ENCODE data around the gene CCDC73. TPM values are rescaled to one million over a fixed set of nuclear protein-coding genes. Genes with fewer than 3 reads are reported as not detected.
A peak's percentile ranks its signal among the peaks of the same experiment; 100 is the strongest.

CCDC73 gene
- total RNA-seq, 1 experiment from 2014 or later = not detected

- H3K9me3 ChIP-seq = no peaks in the 10 kb centered on the region
- H3K4me3 ChIP-seq = peak within 1 kb of the TSS; percentile 88
- H3K36me3 ChIP-seq = peaks cover 24% of the 10 kb centered on the region
- DNase-seq = peak; percentile 93
- no peaks in the 10 kb centered on the region for H3K27me3 ChIP-seq
Measured at GRCh38 chr11:32583459-32584271, 210.8 kb downstream of the CCDC73 start, which contains the start of gene EIF3M. TSS of gene EIF3M (plus strand) at chr11:32583831. CDS start at chr11:32583888, 57 bp downstream.

- Histone ChIP-seq H3K36me3 (peaks cover 10% of the 10 kb centered on the region), H3K4me3 (no peak overlapping the region), H3K27me3 (no peaks in the 10 kb centered on the region), H3K9me3 (no peaks in the 10 kb centered on the region)
- DNase-seq = no peak
Measured at GRCh38 chr11:32581556-32581955, 212.9 kb downstream of the CCDC73 start.

- no peak overlapping the region for H3K4me3 ChIP-seq
- no peaks in the 10 kb centered on the region for H3K9me3 ChIP-seq
- no peaks in the 10 kb centered on the region for H3K27me3 ChIP-seq
- peaks cover 4% of the 10 kb centered on the region for H3K36me3 ChIP-seq
- DNase-seq = peak; percentile 2
Measured at GRCh38 chr11:32580967-32581366, 213.5 kb downstream of the CCDC73 start.

GRCh38 chr11:32576456-32576855, 218.0 kb downstream of the CCDC73 start:
- no peaks in the 10 kb centered on the region for H3K9me3 ChIP-seq
- H3K27me3 ChIP-seq = no peaks in the 10 kb centered on the region
- no peak overlapping the region for H3K4me3 ChIP-seq
- no peak for DNase-seq
- no peaks in the 10 kb centered on the region for H3K36me3 ChIP-seq

GRCh38 chr11:32575070-32575469, 219.4 kb downstream of the CCDC73 start:
- DNase-seq = no peak
- H3K27me3 ChIP-seq = no peaks in the 10 kb centered on the region
- no peak overlapping the region for H3K4me3 ChIP-seq
- no peaks in the 10 kb centered on the region for H3K36me3 ChIP-seq
- no peaks in the 10 kb centered on the region for H3K9me3 ChIP-seq

GRCh38 chr11:32574421-32574820, 220.0 kb downstream of the CCDC73 start:
- Histone ChIP-seq H3K36me3 (no peaks in the 10 kb centered on the region), H3K4me3 (no peak overlapping the region), H3K9me3 (no peaks in the 10 kb centered on the region), H3K27me3 (no peaks in the 10 kb centered on the region)
- DNase-seq = no peak

GRCh38 chr11:32573228-32573627, 221.2 kb downstream of the CCDC73 start:
- no peaks in the 10 kb centered on the region for H3K27me3 ChIP-seq

GRCh38 chr11:32571039-32571438, 223.4 kb downstream of the CCDC73 start:
- no peaks in the 10 kb centered on the region for H3K36me3 ChIP-seq
- no peaks in the 10 kb centered on the region for H3K27me3 ChIP-seq
- no peak overlapping the region for H3K4me3 ChIP-seq
- no peaks in the 10 kb centered on the region for H3K9me3 ChIP-seq
- no peak for DNase-seq

More at GRCh38 chr11:32573228-32573627, 221.2 kb downstream of the CCDC73 start:
- H3K9me3 ChIP-seq = no peaks in the 10 kb centered on the region
- no peaks in the 10 kb centered on the region for H3K36me3 ChIP-seq
- H3K4me3 ChIP-seq = no peak overlapping the region
- DNase-seq = no peak

GRCh38 chr11:32569313-32569881, 225.1 kb downstream of the CCDC73 start:
- H3K36me3 ChIP-seq = no peaks in the 10 kb centered on the region
- no peak overlapping the region for H3K4me3 ChIP-seq
- H3K9me3 ChIP-seq = no peaks in the 10 kb centered on the region
- no peaks in the 10 kb centered on the region for H3K27me3 ChIP-seq
- DNase-seq = no peak

GRCh38 chr11:32567154-32567553, 227.3 kb downstream of the CCDC73 start:
- no peak for DNase-seq
- Histone ChIP-seq H3K36me3 (no peaks in the 10 kb centered on the region), H3K4me3 (no peak overlapping the region), H3K27me3 (no peaks in the 10 kb centered on the region), H3K9me3 (no peaks in the 10 kb centered on the region)

- no peaks in the 10 kb centered on the region for H3K9me3 ChIP-seq
- no peaks in the 10 kb centered on the region for H3K27me3 ChIP-seq
- no peaks in the 10 kb centered on the region for H3K36me3 ChIP-seq
- DNase-seq = no peak
- H3K4me3 ChIP-seq = no peak overlapping the region
Measured at GRCh38 chr11:32566517-32566916, 227.9 kb downstream of the CCDC73 start.

GRCh38 chr11:32563600-32563959, 230.9 kb downstream of the CCDC73 start:
- H3K36me3 ChIP-seq = no peaks in the 10 kb centered on the region
- H3K27me3 ChIP-seq = no peaks in the 10 kb centered on the region
- H3K9me3 ChIP-seq = no peaks in the 10 kb centered on the region
- DNase-seq = no peak
- no peak overlapping the region for H3K4me3 ChIP-seq

- DNase-seq = no peak
Measured at GRCh38 chr11:32562839-32563599, 231.4 kb downstream of the CCDC73 start.

GRCh38 chr11:32561835-32562234, 232.6 kb downstream of the CCDC73 start:
- no peak overlapping the region for H3K4me3 ChIP-seq
- H3K27me3 ChIP-seq = no peaks in the 10 kb centered on the region
- no peaks in the 10 kb centered on the region for H3K9me3 ChIP-seq
- no peaks in the 10 kb centered on the region for H3K36me3 ChIP-seq
- DNase-seq = no peak

More at GRCh38 chr11:32562839-32563599, 231.4 kb downstream of the CCDC73 start:
- Histone ChIP-seq H3K27me3 (no peaks in the 10 kb centered on the region), H3K9me3 (no peaks in the 10 kb centered on the region), H3K4me3 (no peak overlapping the region), H3K36me3 (no peaks in the 10 kb centered on the region)

GRCh38 chr11:32555895-32556294, 238.6 kb downstream of the CCDC73 start:
- Histone ChIP-seq H3K27me3 (no peaks in the 10 kb centered on the region), H3K4me3 (no peak overlapping the region), H3K36me3 (no peaks in the 10 kb centered on the region), H3K9me3 (no peaks in the 10 kb centered on the region)
- DNase-seq = no peak

GRCh38 chr11:32555091-32555490, 239.4 kb downstream of the CCDC73 start:
- Histone ChIP-seq H3K4me3 (no peak overlapping the region), H3K36me3 (no peaks in the 10 kb centered on the region), H3K27me3 (no peaks in the 10 kb centered on the region), H3K9me3 (no peaks in the 10 kb centered on the region)
- no peak for DNase-seq

Measured in MG63 (cell line).